ELR (cell line): ENCODE measurements around the gene GABBR1.
A peak's percentile ranks its signal among the peaks of the same experiment; 100 is the strongest.

Experiments
- DNase-seq: peaks from one replicate; pipeline ENCODE4 v3.0.0-alpha.2; 2015; ENCODE audit warnings: low read depth

Gene GABBR1

DNA sequence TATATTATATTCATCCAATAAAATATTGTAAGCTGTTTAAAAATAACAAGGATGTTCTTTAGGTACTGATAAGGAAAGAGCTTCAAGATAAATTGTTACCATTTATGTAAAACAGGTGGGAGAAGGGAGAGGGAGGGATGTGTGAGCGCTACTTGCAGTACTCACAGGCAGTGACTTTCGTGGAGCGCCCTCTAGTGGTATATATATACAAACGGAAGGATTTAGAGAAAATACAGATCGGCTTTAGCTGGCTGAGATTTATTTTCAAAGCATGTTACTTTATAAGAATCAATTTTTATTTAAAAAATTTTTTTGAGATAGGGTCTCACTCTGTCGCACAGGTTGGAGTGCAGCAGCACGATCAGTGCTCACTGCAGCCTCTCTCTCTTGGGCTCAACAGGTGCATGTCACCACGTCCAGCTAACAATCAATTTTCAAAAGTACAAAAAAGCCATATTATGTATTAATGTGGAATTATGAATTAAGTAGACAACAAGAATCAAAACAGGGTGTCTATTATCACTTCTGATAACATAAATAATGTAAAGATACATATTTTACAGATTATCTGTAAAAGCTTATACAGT lies 20.6 kb upstream of the GABBR1 start:
- peak; percentile 81 for DNase-seq

- no peak for DNase-seq
Observed at GRCh38 chr6:29652198-29652584, 19.2 kb upstream of the GABBR1 start.

DNA sequence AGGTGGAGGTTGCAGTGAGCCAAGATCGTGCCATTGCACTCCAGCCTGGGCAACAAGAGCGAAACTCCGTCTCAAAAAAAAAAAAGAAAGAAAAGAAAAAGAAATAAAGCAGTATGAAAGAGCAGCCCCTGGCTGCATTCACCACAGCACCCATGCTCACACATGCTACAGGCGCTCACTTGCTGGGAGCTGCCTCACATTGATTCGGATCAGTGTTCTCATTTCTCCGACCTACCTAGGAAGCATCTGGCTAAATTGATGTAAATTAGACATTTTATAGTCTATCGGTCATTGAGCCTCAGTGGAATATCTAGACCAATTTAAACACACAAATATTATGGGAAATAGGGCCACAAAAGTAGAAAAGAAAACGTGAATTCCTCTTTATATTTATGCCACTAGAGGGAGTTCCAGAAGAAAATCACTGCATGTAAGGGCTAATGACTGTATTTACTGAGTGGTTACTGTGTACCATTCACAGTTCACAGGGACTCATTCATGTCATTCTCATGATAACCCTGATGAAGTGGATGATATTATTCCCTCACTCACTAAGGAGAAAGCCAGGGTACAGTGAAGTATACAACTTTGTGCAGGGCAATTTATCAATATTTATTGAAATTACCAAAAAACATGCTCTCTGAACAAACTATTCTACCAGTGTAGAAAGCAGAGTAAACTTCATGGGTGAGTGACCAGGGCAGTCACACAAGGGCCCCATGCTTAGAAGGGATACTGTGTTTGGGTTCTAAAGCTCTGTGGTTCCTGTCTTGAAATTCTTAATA lies 18.6 kb upstream of the GABBR1 start:
- peak; percentile 64 for DNase-seq

DNA sequence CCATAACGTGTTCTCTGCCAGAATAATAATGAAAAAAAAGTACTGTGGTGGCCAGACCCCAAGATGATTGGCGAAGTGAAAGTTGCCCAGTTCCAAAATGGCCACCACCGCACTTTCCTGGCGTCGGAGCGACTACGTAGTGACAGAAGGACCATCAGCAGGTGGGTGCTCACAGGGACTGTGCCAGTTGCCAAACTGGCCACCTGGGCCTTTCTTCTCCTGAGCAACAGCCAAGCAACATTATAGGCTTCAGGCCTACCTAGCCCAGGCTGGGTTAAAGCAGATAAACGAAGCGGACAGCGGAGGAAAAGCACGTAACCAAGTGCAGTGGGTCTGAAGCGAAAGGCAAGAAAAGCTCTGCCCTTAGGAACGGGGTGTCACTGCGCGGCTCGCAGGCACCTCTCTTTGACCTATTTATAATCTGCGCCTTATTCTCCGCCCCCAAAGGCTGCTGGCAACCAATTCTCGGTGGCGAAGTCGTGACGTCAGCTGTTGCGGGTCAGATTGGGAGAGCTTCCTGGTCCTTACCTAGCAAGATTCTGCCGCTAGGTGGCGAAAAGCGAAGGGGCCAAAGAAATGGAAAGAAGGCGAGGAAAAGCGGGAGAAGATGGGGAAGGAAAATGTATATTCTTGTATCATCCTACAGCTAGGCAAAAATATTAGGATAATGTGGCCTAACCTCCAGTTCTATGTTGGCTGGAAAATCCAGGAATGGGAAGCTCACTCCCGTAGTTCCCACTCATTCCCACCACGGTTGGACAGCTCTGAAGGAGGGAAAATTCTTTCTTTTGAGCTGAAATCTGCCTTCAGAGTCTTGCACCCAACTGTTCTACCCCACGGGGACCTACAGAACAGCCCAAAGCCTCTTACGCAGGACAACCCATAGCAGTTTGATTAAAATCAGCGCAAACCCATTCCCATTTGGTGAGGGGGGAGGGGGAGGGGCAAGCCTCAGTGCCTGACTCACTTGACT lies 17.0 kb upstream of the GABBR1 start:
- DNase-seq = peak; percentile 98

DNA sequence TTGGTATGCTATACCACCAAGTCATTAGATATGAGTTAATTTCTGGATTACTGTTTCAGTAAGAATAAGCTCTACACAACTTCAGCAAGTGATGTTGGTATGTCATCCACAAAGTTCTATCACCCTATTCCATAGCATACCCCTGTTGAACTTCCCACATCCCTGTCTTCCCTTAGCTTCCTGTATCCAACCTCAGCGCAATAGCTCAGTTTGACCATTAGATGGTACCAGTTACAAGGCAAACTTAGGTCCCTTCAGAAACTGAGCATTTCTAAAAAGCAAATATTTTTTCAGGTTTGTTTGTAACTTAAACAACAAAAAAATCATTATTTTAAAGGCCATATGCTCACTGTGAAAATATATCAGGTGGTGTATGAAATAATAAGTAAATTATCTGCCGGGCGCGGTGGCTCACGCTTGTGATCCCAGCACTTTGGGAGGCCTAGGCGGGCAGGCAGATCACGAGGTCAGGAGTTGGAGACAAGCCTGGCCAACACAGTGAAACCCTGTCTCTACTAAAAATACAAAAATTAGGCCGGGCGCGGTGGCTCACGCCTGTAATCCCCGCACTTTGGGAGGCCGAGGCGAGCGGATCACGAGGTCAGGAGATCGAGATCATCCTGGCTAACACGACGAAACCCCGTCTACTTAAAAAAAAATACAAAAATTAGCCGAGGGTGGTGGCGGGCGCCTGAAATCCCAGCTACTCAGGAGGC lies 15.1 kb upstream of the GABBR1 start:
- DNase-seq = peak; percentile 64

DNA sequence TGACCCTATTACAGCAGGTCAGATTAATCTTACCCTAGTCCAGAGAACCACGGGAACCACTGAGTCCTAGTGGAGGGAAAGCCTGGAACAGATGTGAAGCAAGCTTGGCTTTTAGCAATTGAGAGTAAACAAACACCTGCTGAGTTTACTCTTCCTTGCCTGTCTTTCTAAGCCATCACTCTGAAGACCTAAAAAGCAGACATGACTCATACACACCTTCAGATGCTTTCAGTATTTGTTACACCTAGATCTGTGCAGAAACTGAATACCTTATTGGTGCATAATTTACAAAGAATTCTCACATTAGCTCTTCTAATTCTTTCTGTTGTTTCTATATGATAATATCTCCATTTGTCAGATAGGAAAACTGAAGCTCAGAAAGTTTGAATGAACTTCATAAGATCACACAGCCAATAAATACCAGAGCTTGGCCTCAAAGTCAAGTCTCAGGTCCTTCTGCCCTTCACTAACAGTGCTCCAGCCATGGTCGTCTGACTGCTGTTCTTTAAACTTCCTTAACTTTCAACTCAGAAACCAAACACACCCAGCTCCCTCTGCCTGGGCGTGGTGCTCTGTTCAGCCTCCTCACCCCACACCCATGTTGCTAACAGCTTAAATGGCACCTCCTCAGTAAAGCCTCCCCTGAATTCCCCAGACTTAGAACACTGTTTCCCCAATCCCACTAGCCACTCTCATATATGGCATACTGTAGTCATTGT lies 8.6 kb upstream of the GABBR1 start:
- DNase-seq = no peak

- DNase-seq = no peak
Observed at GRCh38 chr6:29637247-29637646, 4.3 kb upstream of the GABBR1 start.

- DNase-seq = no peak
Observed at GRCh38 chr6:29633534-29633905, 537 bp upstream of the GABBR1 start.

DNA sequence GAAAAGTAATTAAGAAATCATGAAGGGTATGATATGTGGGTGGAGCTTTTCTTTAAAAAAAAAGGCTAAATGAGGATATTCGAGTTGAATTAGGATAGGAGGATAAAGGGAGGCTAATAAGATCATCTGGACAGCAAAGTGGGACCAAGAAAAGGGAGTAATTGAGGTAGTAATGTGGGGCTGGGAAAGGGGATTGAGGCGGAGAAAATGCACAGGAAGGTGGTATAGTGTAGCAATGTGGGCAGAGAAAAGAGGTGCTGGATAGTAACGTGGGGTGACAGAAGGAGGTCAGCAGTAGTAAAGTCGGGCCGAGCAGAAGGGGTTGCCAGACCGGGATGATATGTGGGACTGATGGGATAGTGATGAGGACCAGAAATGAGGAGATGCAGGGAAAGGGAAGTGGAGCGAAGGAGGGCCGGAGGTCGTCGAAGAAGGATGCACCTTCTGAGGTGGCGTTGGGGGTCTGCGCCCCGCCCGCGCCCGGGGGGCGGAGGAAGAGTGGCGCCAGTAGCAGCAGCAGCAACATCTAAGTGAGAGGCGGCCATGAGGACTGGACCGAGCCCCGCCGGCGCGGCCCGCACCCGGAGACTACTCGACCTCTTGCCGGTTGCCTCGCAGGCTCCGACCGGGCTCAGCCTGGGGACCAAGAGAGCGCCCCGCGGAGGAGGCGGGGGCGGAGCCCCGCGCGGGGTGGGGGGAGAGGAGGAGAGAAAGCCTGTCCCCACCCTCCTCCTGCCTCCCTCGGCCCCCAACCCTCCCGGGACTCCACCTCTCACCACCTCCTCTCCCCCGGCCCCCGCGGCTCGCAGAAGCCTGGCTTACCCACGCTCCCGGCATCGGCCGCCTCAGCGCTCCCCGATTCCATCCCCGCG lies 887 bp downstream of the GABBR1 start:
- DNase-seq = peak; percentile 69

GRCh38 chr6:29631209-29631810 lies 1.7 kb downstream of the GABBR1 start:
- no peak for DNase-seq

DNA sequence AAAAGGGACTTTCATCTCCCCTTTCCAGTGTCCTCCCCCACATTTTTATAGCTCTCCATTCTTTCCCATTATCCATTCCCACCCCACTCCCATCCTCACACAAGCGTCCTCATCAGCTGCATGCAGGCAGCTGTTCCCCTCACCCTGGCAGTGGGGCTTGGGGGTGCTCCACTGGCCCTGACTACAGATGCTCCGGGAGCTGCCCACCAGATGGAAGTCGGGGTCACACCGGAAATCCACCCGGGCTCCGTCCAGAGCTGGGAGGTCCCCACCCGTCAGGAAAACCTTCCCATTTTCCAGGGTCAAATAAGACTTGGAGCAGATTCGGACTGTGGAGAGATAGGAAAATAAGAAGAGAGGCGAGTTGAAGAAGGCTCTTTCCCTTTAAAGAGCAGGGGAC lies 2.7 kb downstream of the GABBR1 start:
- no peak for DNase-seq

- DNase-seq = peak; percentile 51
Observed at GRCh38 chr6:29629571-29629970, 3.4 kb downstream of the GABBR1 start.

DNA sequence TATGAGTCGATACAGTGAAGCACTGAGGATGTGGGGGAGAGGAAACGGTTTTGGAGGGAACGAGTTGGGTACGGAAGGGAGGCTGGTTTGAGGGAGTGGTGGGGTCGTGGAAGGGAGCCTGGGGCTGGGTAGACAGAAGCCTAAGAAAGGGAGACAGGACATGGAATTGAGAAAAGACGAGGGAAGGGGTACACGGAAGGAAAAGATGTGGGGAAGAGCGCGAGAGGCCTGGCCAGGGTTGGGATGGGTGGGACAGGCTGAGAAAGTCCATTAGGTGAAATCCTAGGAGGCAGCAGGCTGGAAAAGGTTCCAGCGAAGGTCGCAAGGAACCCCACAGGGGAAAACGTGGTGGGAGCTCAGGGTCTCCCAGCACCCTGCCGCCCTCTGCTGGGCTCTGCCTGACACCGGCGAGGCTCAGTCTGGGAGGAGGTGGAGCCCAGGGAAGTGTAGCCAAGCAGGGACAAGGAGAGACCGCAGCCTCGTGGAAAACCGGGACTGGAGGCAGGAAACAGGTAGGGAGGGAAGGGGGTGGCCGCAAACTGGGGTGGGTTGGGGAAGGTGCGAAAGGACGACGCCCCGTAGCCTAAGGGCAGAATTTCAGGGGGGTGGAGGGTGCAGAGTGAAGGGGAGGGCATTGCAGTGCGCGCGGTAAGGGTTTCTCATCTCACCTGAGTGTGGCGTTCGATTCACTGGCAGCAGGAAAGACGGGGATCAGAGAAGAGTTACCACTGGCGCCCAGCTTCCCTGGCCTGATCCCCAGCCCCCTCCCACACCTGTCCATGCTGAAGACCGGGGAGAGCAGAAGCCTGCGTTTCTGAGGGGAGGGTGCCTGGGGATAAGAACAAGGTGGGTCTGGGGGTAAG lies 4.3 kb downstream of the GABBR1 start:
- peak; percentile 88 for DNase-seq

- peak; percentile 93 for DNase-seq
Observed at GRCh38 chr6:29627755-29628418, 5.1 kb downstream of the GABBR1 start.

- peak; percentile 31 for DNase-seq
Observed at GRCh38 chr6:29626948-29627754, 5.8 kb downstream of the GABBR1 start.

DNA sequence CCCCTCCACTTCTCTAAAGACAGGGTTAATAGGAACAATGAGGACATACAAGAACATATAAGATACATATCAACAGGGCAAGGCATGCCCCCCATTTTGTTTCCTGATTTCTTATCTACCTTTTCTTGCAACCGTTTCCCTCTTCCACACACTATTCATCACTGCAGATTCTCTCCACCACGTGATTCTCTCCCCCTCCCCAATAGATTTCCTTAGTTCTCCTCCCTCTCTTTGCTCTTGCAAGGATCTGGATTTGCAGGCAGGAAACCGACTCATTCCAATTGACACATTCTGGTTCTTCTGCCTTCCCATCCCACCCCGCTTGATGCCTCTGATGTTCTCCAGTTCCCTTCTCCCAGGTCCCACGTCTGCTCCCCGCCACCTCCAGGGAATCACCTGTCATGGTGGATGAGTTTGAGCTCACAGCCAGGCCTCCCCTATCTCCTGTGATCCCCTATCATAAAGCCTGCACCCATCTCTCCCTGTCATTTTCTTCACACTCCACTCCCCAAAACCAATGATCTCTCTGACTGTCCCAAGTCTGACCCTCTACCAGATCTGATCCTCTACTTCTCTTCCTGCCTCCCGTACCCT lies 7.5 kb downstream of the GABBR1 start:
- no peak for DNase-seq

- no peak for DNase-seq
Observed at GRCh38 chr6:29624520-29624961, 8.4 kb downstream of the GABBR1 start.
